NCI-H748 (cell line): ENCODE measurements around the gene ZP4.

Experiments used
- DNase-seq: peaks from one replicate; lab custom pipeline; 2025; ENCODE audit not compliant: unreplicated experiment; lab: John Stamatoyannopoulos, UW

Gene ZP4, protein sequence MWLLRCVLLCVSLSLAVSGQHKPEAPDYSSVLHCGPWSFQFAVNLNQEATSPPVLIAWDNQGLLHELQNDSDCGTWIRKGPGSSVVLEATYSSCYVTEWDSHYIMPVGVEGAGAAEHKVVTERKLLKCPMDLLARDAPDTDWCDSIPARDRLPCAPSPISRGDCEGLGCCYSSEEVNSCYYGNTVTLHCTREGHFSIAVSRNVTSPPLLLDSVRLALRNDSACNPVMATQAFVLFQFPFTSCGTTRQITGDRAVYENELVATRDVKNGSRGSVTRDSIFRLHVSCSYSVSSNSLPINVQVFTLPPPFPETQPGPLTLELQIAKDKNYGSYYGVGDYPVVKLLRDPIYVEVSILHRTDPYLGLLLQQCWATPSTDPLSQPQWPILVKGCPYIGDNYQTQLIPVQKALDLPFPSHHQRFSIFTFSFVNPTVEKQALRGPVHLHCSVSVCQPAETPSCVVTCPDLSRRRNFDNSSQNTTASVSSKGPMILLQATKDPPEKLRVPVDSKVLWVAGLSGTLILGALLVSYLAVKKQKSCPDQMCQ

DNA sequence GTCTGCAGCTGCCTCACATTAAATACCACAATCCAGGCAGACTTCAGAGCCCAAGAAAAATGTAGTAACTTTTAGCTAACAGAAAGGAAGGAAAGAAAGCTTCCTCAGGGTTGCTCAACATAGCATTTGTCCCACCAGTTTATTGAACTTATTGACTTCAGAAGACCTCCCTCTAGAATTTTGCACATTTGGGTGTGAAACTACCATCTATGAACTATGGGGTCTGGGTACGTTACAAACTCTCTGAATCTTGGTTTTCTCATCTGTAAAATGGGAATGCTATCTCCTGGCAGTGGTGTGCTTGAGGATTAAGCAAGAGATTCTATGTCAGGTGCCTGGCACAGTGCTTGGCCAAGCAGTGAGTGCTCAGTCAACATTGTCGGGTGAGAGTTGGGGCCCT, at the start of gene ZP4:
TSS of gene ZP4 (minus strand) at position 101 of the 400 bp plus-strand sequence. CDS start 287 bp downstream, outside the sequence.
- DNase-seq = no peak

DNA sequence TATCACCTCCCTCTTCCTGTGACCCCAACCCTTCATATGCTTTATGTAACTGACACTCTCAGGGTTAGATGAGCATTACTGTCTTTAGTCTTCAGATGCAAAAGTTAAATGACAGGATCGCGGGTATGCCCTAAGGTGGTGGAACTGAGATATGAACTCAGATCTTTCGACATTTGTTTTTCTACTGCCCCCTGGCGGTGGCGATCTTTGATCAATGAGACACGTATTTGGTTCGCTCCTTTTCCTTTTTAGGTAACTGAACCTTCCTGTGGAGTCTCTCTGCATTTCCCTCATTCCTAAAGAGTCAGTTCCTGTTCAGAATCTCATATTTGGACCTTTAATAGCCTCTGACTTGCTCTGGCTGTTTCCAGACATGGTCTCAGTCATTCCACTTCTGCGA, 47.8 kb upstream of the ZP4 start:
- peak; percentile 3 for DNase-seq

DNA sequence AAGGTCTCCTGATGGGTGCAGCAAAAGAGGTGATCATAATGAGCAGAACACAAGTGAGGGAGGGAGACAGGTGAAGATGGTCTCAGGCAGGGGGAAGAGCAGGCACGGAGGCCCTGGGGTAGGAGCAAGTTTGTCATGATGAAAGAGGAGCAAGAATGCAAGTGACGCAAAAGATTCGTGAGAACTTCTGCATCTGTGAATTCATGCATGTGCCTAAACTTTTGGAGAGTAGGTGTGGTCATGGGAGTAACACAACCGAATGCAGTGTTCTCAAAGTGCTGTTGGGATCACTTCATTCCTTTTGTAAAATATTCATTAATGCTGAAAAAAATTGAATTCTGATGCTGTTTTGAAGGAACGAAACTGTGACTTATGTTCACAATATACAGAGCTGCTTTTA, 47.3 kb upstream of the ZP4 start:
- DNase-seq = no peak

DNA sequence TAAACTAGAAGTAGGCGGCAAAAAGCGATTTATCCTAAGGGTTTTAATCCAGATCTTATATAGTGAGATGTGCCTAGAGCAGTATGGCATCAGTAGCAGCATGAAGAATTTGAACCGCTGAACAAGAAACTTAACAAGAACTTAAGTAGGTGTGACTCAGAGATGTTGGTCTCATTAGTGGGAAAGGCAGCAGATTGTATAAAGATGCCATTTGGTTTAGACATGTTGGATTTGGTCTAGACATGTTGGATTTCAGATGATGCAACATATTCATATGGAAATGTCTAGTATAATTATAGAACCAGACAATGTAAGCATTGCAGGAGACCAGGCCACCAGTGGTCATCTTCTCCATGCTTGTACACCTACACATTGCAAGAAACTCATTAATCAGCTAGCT, 42.1 kb upstream of the ZP4 start:
- DNase-seq = no peak

DNA sequence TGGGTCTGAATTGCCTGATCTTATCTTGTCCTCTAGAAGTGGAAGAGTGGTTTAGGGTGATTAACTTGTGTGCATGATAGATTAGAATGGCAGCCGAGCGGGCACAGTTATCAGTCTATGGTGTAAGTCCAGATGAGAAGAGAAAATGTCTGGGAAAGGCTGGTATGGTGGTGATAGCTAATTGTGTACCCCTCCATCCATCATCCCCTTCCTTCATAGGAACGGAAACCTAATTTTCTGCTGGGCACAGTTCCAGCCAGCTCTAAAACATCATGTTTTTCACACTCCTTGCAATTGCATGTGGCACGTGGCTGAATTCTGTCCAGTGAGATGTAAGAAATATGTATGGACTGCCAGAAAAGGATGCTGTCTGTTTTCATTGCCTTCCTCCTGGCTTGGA, 40.9 kb upstream of the ZP4 start:
- DNase-seq = no peak

DNA sequence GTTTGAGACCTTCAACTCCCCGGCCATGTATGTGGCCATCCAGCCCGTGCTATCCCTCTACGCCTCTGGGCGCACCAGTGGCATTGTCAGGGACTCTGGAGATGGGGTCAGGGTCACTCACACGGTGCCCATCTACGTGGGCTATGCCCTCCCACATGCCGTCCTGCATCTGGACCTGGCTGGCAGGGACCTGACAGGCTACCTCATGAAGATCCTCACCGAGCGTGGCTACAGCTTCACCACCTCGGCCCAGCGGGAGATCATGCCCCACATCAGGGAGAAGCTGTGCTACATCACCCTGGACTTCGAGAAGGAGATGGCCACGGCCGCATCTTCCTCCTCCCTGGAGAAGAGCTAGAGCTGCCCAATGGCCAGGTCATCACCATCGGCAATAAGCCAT, 36.5 kb upstream of the ZP4 start:
- no peak for DNase-seq

DNA sequence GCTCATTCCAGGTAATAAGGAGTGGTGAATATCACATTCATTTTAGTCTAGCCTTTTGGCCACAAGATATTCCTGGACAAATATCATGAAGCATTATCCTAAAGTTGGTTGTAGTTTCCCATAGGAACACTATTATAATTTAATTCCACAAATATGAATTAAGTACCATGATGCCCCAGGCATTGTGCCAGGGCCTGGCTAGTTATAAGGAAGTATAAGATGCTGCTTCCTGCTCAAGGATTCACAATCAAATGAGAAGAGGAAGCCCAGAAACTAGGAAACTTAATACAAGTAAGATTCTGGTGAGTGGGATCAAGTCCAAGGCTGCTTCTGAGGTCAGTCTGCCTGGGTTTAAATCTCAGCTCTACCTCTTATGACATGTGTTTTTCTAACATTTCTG, 30.6 kb upstream of the ZP4 start:
- no peak for DNase-seq

DNA sequence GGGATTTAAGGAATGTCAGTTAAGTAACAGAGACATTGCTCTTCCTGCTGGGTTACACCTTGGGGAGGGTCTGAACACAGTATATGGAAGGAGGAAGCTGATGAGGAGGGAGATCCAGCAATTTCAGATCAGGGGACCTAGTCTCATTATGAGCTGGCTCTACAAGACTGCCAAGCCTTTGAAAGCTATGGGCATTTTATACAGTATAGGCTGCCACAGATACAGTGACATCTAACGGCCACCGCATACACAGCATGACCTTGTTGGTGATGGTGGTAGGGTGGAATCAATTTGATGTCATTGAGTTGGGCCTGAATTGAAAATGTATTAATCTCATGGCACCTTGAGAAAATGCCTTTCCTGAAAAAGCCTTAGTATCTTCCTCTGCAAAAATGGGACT, 22.6 kb upstream of the ZP4 start:
- no peak for DNase-seq

DNA sequence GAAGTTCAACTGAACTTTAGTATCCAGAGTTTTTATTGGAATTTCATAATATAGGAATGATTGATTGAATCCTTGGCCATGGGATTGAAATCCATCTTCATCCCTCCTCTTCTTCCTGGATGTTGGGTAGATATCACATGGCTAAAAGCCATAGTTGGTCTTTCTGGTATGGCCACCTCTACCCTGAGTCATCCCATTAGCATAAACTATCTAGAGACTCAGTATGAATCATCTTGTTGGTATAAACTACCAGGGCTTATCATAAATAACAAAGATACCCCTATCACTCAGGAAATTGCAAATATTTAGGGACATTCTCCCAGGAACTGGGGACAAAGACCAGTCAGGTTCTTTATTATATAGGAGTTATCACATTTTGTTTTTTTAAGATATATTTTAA, 21.2 kb upstream of the ZP4 start:
- no peak for DNase-seq

DNA sequence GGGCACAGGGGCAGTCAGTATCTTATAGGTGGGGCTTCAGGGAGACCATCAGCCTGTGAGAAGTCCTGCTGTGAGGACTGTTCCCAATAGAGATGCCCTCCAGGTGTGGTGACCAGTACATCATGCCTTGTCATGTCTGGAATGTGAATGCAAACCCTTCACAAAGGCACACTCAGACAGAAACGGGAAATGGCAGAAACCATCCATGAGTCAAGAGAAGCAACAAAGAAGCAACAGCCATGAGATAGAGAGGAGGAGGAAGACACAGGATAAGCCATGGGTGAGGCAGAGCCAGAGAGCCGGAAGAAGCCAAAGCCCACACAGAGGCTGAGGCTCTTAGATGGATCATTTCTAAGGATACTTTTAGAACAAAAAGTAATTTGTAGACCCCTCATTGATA, 20.1 kb upstream of the ZP4 start:
- no peak for DNase-seq

DNA sequence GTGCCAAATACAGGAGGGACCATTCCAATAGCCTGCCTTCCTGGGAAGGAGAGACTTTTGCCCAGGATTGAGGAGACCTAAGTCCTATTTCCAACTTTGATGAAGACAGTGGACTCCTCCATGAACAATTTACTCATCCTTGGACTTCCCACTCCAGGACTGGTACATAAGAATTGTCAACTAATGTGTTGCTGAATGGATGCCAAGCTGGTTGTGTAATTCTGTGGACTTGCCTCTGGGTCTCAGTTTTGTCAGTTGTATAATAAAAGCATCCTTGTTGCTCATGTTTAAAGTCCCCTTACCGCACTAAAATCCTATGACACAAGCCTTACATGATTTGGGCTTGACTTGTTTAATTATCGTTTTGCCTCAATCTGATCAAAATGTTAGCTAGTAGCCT, 13.2 kb upstream of the ZP4 start:
- no peak for DNase-seq

DNA sequence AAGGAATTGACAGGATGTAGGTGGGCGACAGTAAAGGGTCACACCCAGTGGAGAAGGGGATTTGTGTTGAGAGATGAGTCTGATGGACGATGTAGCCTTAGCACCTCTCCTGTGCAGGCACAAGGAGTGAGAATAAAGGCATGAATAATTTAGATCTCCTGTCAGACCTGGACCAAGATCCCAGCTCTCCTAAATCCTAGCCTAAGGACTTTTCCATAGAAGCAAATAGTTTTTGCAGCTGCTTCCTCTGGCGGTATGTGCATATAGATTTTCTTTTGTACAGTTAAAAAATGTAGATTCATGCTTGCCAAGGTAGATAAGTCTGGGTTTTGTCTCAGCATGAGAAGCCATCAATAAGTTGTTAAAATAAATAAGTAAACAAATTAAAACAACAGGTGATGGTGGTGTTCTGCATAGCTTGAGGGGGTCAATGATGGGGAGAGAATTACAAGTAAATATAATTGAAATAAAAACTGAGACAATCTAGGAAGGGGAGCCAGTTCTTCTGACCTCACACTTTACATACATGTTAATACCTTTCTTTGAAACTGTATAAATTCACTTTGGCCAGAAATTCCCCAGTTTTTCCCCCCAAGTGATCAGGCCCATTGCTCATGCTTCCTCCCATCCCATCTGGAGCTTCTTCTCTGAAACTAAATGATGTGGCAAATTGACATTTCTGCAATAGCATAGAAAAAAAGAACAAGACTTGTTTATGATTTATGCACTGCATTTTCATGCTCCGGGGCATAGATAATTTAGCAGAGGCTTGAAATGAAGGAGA, 12.4 kb upstream of the ZP4 start:
- no peak for DNase-seq

DNA sequence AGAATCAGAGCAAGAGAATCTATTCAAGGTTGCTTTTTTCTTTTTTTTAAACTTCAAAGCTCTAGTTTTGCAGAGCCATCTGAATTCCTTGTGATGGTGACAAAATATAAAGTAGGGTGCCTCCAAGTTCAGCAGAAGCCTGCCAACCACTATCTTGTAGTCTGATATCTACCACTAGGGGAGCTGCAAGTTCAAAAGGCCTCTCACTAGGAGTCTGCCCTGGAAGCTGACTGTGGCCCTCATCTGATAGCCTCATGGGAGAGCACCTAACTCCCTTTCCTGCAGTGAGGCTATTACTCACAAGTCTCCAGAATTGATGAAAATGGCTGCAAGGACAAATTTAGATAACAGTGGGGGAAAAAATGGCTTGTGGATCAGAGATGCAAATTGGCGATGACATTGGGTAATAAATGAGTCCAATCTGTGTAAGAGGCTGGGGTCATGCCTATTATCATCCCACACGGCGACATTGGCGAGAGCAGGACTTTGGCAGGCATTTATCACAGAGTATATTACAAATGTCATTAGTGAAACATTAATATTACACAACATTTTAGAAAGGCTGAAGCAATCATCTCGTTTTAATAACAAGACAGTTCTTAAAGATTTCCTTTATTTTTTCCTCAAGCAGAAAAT, 10.7 kb upstream of the ZP4 start:
- peak; percentile 0 for DNase-seq

DNA sequence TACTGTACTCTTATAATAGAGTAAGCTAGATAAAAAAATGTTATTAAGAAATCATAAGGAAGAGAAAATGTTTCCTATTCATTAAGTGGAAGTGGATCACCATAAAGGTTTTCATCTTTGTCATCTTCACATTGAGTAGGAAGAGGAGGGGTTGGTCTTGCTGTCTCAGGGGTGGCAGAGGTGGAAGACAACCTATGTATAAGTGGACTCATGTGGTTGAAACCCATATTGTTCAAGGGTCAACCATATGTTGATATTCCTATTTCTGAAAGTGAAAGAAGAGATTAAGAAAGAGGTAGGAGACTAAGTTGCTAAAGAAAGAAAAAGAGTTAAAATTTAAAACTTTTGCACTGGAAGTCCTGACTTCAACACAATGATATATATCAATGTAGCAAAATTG, 4.9 kb upstream of the ZP4 start:
- no peak for DNase-seq

DNA sequence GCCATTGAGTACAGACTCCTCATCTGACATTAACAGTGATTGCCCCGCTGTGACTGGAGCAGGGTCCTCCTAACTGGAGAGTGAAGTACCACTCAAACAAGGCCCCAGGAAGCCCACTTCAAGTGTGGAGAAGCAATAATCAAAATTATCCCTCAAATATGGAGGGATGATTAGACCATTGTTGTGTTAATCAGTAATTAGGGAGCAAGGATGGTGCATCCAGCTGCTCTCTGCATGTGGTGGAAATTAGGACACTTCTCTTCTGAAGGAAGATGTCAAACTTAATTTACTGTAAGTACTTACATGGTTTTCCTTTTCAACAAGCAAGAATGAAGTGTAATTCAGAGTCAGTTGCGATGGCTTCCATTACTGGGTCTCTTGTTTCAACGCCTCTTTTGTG, 3.4 kb upstream of the ZP4 start:
- DNase-seq = peak; percentile 72

DNA sequence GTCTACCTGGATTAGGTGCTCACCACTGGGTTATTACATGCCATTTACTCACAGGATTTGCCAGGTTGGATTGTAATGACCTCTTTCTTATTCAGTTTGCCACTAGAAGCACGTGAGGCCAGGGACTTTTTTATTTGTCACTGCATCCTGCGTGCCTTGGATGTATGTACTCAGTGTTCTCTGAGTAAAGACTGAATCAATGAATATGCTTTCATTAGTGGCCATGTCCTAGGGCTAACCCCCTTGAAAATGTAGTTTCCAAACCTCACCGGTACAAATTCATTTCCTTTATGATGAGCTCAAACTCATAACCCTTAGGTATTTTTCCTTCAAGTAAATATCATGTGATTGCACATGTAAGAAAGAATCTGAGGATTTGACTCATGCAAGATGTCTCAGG, 1.3 kb upstream of the ZP4 start:
- no peak for DNase-seq

DNA sequence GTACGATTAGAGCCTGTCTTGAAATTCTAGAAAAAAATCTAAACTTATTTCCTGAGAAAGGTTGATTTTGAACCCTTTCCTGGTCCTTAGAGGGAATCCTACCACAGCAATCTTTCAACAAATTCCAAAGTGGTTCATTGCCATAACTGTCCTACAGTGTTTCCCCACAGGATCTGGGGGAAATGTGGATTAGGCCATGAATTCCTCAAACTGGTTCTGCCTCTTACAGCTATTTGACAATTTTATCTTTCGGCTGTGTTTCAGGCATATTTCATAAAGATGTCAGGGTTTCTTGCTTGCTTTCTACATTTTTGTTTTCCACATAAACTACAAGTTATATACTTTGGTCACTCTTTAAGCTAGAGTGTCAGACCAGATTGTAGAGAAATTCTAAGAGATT, 544 bp upstream of the ZP4 start:
- no peak for DNase-seq

DNA sequence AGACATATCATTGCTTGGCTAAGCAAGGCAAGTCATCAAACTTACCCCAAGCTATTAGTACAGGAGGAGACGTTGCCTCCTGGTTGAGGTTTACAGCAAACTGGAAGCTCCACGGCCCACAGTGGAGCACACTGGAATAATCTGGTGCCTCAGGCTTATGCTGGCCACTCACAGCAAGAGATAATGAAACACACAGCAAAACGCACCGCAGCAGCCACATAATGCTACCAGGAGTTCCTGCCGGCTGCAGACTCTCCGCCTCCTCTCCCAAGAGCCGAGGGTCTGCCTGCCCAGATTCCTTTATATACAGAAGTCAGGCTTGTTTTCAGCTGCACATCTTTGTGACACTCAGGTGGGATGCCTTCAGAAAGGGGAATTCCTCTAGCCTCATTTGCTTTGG, 306 bp downstream of the ZP4 start:
- no peak for DNase-seq

DNA sequence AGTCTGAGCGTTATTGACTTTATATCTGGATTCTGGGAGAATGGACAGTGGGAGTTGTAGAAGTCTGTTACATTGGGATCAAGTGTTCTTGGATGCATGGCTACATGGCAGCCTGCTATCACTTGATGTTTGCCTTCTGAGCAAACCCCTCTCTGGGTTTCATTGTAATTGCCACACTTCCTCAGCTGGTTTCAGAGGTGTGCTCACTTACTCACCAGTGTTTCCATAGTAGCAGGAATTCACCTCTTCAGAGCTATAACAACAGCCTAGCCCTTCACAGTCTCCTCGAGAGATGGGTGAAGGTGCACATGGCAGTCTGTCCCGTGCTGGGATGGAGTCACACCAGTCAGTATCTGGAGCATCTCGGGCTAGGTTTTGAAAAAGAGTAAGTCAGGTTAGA, 2.6 kb downstream of the ZP4 start:
- no peak for DNase-seq

DNA sequence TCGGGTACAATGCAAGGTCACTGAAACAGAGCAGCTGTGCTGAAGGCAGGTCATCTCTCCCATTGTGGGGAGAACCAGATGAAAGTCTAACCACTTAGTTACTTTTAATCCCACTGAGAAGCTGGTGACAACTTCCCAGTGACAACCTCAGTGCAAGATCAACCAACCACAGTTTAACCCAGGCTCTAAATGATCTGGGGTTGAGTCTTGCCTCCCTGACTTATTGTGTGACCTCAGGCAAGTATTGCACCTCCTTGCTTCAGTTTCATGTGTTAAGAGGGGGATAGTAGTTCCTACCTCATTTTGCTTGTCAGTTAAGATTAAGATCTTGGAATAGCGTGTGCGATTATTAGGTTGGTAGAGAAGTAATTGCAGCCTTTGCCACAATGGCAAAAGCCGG, 3.2 kb downstream of the ZP4 start:
- no peak for DNase-seq

DNA sequence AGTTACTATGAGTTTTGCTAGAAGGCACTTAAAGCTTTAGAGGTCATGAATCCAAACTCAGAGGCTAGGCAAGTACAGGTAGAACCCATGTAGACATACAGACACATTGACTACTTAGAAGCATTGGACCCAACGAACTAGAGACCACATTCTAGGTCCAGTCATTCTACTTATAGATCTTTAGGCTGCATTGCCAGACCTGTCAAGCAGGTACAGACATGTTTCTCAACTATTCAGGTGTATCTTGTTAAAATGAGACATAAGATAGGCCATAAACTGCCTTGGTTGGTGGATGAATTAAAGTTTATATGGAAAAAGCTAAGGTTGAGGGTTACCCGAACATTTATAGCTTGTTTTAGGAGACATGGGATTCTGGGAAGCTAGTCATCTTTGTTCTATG, 6.5 kb downstream of the ZP4 start:
- no peak for DNase-seq

DNA sequence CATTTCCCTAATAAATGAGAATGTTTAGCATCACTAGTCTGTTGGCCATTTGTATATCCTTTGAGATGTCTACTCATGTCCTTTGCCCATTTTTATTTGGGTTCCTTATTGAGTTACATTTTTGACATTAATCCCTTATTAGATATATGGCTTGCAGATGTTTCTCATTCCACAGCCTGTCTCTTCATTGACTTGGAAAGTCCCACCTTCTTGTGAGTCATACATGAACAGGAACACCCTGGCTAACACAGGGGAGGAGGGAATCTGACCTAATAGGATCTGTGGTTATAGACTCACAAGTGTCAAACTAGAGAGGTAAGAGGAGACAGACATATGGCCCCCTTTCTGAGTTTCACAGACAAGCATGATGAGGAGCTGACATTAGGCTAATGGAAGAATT, 11.5 kb downstream of the ZP4 start:
- DNase-seq = no peak
